K562 (cell line): ENCODE data around the gene OR8S1. TPM values are rescaled to one million over a fixed set of nuclear protein-coding genes. Genes with fewer than 3 reads are reported as not detected.

ENCODE experiments used
- polyA plus RNA-seq, 8 experiments: library from polyadenylated mRNA; depleted of rRNA in 4 of 8; stranded (reverse) in 5 of 8; unstranded in 3 of 8; fragments of >200 nt; fragmentation: Nextera tagmentation in 2 of 8; fragmentation: Illumina TruSeq in 1 of 8; extraction: Ambion mirVana in 2 of 8; extraction: Trizol in 1 of 8; gene quantifications; 2 replicates each; pipeline versions ENCODE4 v1.2.1 to v1.2.3, GENCODE V29; 2011 to 2014; ENCODE audit warnings: inconsistent platforms in 1 of 8, missing spikeins in 1 of 8
- total RNA-seq, 7 experiments: library from RNA; depleted of rRNA in 6 of 7; stranded (reverse); fragments of >200 nt in 6 of 7; fragmentation: Illumina TruSeq in 2 of 7; extraction: Trizol in 2 of 7; gene quantifications; 2 replicates each; pipeline versions ENCODE4 v1.2.1 to v1.2.3, GENCODE V29; 2011 to 2021; ENCODE audit warnings: low replicate concordance in 1 of 7

The OR8S1 gene
- total and polyA plus RNA-seq, 9 of the 15 experiments (the other 6 are each of a cell fraction or from before 2014, with no cell fraction given) = not detected

Other genes with a start within 250 kb of the OR8S1 start
- 11.3 and 12.2 TPM in 2 replicates for gene ZNF641, start 174.7 kb upstream of the OR8S1 start, total RNA-seq (2014; rRNA removed)
- 10.5 and 12.3 TPM in 2 replicates for gene ZNF641, start 174.7 kb upstream of the OR8S1 start, total RNA-seq (2014; rRNA removed; fragmentation: Illumina TruSeq; extraction: Trizol)
- gene ZNF641, start 174.7 kb upstream of the OR8S1 start, total RNA-seq (2015; rRNA removed; fragmentation: Illumina TruSeq; extraction: Trizol) = 13.6 and 15.6 TPM in 2 replicates
- 10.3 and 13.2 TPM in 2 replicates for gene ZNF641, start 174.7 kb upstream of the OR8S1 start, total RNA-seq (2021)
- gene ZNF641, start 174.7 kb upstream of the OR8S1 start, polyA plus RNA-seq (2011; rRNA removed) = 3.4 and 9.2 TPM in 2 replicates
- gene ZNF641, start 174.7 kb upstream of the OR8S1 start, polyA plus RNA-seq (2014; fragmentation: Illumina TruSeq; extraction: Trizol) = 8.8 and 10.8 TPM in 2 replicates
- 1 to 10 TPM; 2.5 to 3.0 TPM for gene ZNF641, start 174.7 kb upstream of the OR8S1 start, polyA plus RNA-seq (2014; fragmentation: Nextera tagmentation; extraction: Ambion mirVana)
- gene ZNF641, start 174.7 kb upstream of the OR8S1 start, polyA plus RNA-seq (2014; rRNA removed) = 6.9 and 7.4 TPM in 2 replicates
- gene ANP32D, start 53.1 kb upstream of the OR8S1 start, total RNA-seq (2014; rRNA removed) = not detected in 2 replicates
- gene ANP32D, start 53.1 kb upstream of the OR8S1 start, total RNA-seq (2014; rRNA removed; fragmentation: Illumina TruSeq; extraction: Trizol) = not detected in 2 replicates
- not detected in 2 replicates for gene ANP32D, start 53.1 kb upstream of the OR8S1 start, total RNA-seq (2015; rRNA removed; fragmentation: Illumina TruSeq; extraction: Trizol)
- not detected in 2 replicates for gene ANP32D, start 53.1 kb upstream of the OR8S1 start, total RNA-seq (2021)
- gene ANP32D, start 53.1 kb upstream of the OR8S1 start, polyA plus RNA-seq (2011; rRNA removed) = not detected in 2 replicates
- gene ANP32D, start 53.1 kb upstream of the OR8S1 start, polyA plus RNA-seq (2014; fragmentation: Illumina TruSeq; extraction: Trizol) = not detected in 2 replicates
- not detected for gene ANP32D, start 53.1 kb upstream of the OR8S1 start, polyA plus RNA-seq (2014; fragmentation: Nextera tagmentation; extraction: Ambion mirVana)
- gene ANP32D, start 53.1 kb upstream of the OR8S1 start, polyA plus RNA-seq (2014; rRNA removed) = not detected in 2 replicates
- gene C12orf54, start 43.1 kb upstream of the OR8S1 start, total RNA-seq (2014; rRNA removed) = not detected in 2 replicates
- not detected in 2 replicates for gene C12orf54, start 43.1 kb upstream of the OR8S1 start, total RNA-seq (2014; rRNA removed; fragmentation: Illumina TruSeq; extraction: Trizol)
- not detected in 2 replicates for gene C12orf54, start 43.1 kb upstream of the OR8S1 start, total RNA-seq (2015; rRNA removed; fragmentation: Illumina TruSeq; extraction: Trizol)
- not detected in 2 replicates for gene C12orf54, start 43.1 kb upstream of the OR8S1 start, total RNA-seq (2021)
- not detected in 2 replicates for gene C12orf54, start 43.1 kb upstream of the OR8S1 start, polyA plus RNA-seq (2011; rRNA removed)
- not detected in 2 replicates for gene C12orf54, start 43.1 kb upstream of the OR8S1 start, polyA plus RNA-seq (2014; fragmentation: Illumina TruSeq; extraction: Trizol)
- gene C12orf54, start 43.1 kb upstream of the OR8S1 start, polyA plus RNA-seq (2014; fragmentation: Nextera tagmentation; extraction: Ambion mirVana) = not detected
- not detected in 2 replicates for gene C12orf54, start 43.1 kb upstream of the OR8S1 start, polyA plus RNA-seq (2014; rRNA removed)
- not detected in 2 replicates for gene LALBA, start 44.4 kb downstream of the OR8S1 start, total RNA-seq (2014; rRNA removed)
- gene LALBA, start 44.4 kb downstream of the OR8S1 start, total RNA-seq (2014; rRNA removed; fragmentation: Illumina TruSeq; extraction: Trizol) = not detected in 2 replicates
- not detected in 2 replicates for gene LALBA, start 44.4 kb downstream of the OR8S1 start, total RNA-seq (2015; rRNA removed; fragmentation: Illumina TruSeq; extraction: Trizol)
- gene LALBA, start 44.4 kb downstream of the OR8S1 start, total RNA-seq (2021) = not detected in 2 replicates
- not detected in 2 replicates for gene LALBA, start 44.4 kb downstream of the OR8S1 start, polyA plus RNA-seq (2011; rRNA removed)
- gene LALBA, start 44.4 kb downstream of the OR8S1 start, polyA plus RNA-seq (2014; fragmentation: Illumina TruSeq; extraction: Trizol) = 0.21 TPM in 1 of 2 replicates, not detected in the other
- gene LALBA, start 44.4 kb downstream of the OR8S1 start, polyA plus RNA-seq (2014; fragmentation: Nextera tagmentation; extraction: Ambion mirVana) = not detected
- not detected in 2 replicates for gene LALBA, start 44.4 kb downstream of the OR8S1 start, polyA plus RNA-seq (2014; rRNA removed)
- gene KANSL2, start 156.6 kb downstream of the OR8S1 start, total RNA-seq (2014; rRNA removed) = 41.1 and 43.8 TPM in 2 replicates
- 65.0 and 70.3 TPM in 2 replicates for gene KANSL2, start 156.6 kb downstream of the OR8S1 start, total RNA-seq (2014; rRNA removed; fragmentation: Illumina TruSeq; extraction: Trizol)
- gene KANSL2, start 156.6 kb downstream of the OR8S1 start, total RNA-seq (2015; rRNA removed; fragmentation: Illumina TruSeq; extraction: Trizol) = 48.1 and 55.4 TPM in 2 replicates
- 43.6 and 44.8 TPM in 2 replicates for gene KANSL2, start 156.6 kb downstream of the OR8S1 start, total RNA-seq (2021)
- 60.3 and 63.9 TPM in 2 replicates for gene KANSL2, start 156.6 kb downstream of the OR8S1 start, polyA plus RNA-seq (2011; rRNA removed)
- 45.6 and 48.5 TPM in 2 replicates for gene KANSL2, start 156.6 kb downstream of the OR8S1 start, polyA plus RNA-seq (2014; fragmentation: Illumina TruSeq; extraction: Trizol)
- gene KANSL2, start 156.6 kb downstream of the OR8S1 start, polyA plus RNA-seq (2014; fragmentation: Nextera tagmentation; extraction: Ambion mirVana) = 10 to 100 TPM; 80.0 to 89.8 TPM
- gene KANSL2, start 156.6 kb downstream of the OR8S1 start, polyA plus RNA-seq (2014; rRNA removed) = 51.6 and 57.6 TPM in 2 replicates
- 17.1 and 24.0 TPM in 2 replicates for gene CCNT1, start 191.1 kb downstream of the OR8S1 start, total RNA-seq (2014; rRNA removed)
- gene CCNT1, start 191.1 kb downstream of the OR8S1 start, total RNA-seq (2014; rRNA removed; fragmentation: Illumina TruSeq; extraction: Trizol) = 51.0 and 60.3 TPM in 2 replicates
- gene CCNT1, start 191.1 kb downstream of the OR8S1 start, total RNA-seq (2015; rRNA removed; fragmentation: Illumina TruSeq; extraction: Trizol) = 37.6 and 39.0 TPM in 2 replicates
- gene CCNT1, start 191.1 kb downstream of the OR8S1 start, total RNA-seq (2021) = 52.4 and 53.9 TPM in 2 replicates
- gene CCNT1, start 191.1 kb downstream of the OR8S1 start, polyA plus RNA-seq (2011; rRNA removed) = 44.4 and 49.7 TPM in 2 replicates
- 27.1 and 33.4 TPM in 2 replicates for gene CCNT1, start 191.1 kb downstream of the OR8S1 start, polyA plus RNA-seq (2014; fragmentation: Illumina TruSeq; extraction: Trizol)
- gene CCNT1, start 191.1 kb downstream of the OR8S1 start, polyA plus RNA-seq (2014; fragmentation: Nextera tagmentation; extraction: Ambion mirVana) = 10 to 100 TPM in 1 of 2 experiments, 1 to 10 TPM in 1; 9.7 to 10.5 TPM
- 18.2 and 18.5 TPM in 2 replicates for gene CCNT1, start 191.1 kb downstream of the OR8S1 start, polyA plus RNA-seq (2014; rRNA removed)